22Rv1 (cell line): ENCODE data around the gene LRIG1.
"Not testable (repeated sequence)": the region's sequence is repeated elsewhere in the genome, so short reads cannot be mapped to it uniquely, and the experiment has no call there.

Source experiments
- H3K27ac ChIP-seq: fragments of 450-650 bp; 2 replicates; pipeline ENCODE4 v1.5.1; 2017
- ZFX ChIP-seq: fragments of 450-650 bp; IDR thresholded peaks from 2 replicates; pipeline ENCODE4 v1.6.1; 2017; ENCODE audit warnings: antibody characterized with exemption, borderline replicate concordance
- TF ChIP-seq, protein P1 (sequence below): fragments of 450-650 bp; IDR thresholded peaks from 2 replicates; pipeline ENCODE4 v1.5.1; 2017; ENCODE audit warnings: mild to moderate bottlenecking

The LRIG1 gene

GRCh38 chr3:66427352-66427751 is 73.5 kb downstream of the LRIG1 start:
- no peak overlapping the region for H3K27ac ChIP-seq
- TF ChIP-seq ZFX, result no peak
- TF ChIP-seq, protein P1, sequence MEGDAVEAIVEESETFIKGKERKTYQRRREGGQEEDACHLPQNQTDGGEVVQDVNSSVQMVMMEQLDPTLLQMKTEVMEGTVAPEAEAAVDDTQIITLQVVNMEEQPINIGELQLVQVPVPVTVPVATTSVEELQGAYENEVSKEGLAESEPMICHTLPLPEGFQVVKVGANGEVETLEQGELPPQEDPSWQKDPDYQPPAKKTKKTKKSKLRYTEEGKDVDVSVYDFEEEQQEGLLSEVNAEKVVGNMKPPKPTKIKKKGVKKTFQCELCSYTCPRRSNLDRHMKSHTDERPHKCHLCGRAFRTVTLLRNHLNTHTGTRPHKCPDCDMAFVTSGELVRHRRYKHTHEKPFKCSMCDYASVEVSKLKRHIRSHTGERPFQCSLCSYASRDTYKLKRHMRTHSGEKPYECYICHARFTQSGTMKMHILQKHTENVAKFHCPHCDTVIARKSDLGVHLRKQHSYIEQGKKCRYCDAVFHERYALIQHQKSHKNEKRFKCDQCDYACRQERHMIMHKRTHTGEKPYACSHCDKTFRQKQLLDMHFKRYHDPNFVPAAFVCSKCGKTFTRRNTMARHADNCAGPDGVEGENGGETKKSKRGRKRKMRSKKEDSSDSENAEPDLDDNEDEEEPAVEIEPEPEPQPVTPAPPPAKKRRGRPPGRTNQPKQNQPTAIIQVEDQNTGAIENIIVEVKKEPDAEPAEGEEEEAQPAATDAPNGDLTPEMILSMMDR, result no peak

DNA sequence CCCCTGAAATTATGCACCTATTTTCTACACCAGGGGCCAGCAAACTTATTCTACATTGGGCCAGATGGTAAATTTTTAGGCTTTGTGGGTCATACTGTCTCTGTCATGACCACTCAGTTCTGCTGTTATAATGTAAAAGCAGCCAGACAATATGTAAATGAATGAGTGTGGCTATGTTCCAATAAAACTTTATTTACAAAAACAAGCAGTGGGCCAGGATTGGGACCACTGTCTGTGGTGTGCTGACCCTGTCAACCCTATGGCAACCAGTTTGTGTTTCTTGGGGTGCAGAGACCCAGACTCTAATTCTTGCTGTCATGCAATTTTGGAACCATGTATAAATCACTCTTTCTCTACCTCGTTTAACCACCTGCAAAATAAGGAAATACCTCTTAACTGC is 74.7 kb downstream of the LRIG1 start:
- no peak overlapping the region for H3K27ac ChIP-seq
- TF ChIP-seq ZFX, result no peak
- TF ChIP-seq, protein P1, result no peak

DNA sequence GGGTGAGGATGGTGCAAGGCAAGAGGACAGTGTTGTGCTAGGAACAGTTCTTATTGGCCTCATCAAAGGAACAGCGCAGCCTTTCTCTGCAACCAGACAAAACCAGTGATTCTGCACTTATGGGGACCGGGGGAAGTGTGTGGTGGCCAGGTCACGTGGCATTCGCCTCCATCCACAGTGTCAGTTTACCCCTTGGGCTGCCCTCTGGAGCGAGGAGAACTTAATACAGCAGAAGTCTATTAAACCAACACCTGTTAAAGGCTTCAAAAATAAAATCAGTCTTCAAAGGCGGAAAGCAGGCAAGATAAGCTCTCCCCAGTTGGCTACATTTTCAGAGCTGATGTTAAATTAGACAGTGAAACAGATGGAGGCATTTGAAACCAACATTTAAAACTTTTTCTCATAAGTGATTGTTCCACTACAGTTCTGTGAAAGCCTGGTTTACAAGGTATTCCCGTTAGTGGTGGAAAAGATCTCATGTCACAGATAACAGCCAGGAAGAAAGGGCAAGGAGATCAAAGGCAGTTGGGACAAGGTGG is 75.2 kb downstream of the LRIG1 start:
- H3K27ac ChIP-seq, result no peak overlapping the region
- TF ChIP-seq ZFX, result no peak
- TF ChIP-seq, protein P1, result no peak

GRCh38 chr3:66425032-66425431 is 75.8 kb downstream of the LRIG1 start:
- TF ChIP-seq, protein P1, result no peak
- no peak for TF ChIP-seq ZFX
- no peak overlapping the region for H3K27ac ChIP-seq

- no peak overlapping the region for H3K27ac ChIP-seq
- TF ChIP-seq, protein P1, result no peak
- no peak for TF ChIP-seq ZFX
Observed at GRCh38 chr3:66423791-66424190, 77.0 kb downstream of the LRIG1 start.

DNA sequence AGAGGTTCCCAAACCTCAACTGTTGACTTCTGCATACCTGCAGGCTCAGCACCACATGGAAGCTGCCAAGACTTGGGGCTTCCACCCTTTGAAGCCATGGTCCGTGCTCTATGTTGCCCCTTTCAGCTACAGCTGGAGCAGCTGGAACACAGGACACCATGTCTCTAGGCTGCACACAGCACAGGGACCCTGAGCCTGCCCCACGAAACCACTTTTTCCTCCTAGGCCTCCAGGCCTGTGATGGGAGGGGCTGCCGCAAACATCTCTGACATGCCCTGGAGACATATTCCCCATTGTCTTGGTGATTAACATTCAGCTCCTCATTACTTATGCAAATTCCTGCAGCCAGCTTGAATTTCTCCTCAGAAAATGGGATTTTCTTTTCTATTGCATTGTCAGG is 78.9 kb downstream of the LRIG1 start:
- not testable (repeated sequence) for H3K27ac ChIP-seq

DNA sequence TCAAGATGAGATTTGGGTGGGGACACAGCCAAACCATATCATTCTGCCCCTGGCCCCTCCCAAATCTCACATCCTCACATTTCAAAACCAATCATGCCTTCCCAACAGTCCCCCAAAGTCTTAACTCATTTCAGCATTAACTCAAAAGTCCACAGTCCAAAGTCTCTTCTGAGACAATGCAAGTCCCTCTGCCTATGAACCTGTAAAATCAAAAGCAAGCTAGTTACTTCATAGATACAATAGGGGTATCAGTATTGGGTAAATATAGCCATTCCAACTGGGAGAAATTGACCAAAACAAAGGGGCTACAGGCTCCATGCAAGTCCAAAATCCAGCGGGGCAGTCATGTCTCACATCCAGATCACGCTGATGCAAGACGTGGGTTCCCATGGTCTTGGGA is 79.7 kb downstream of the LRIG1 start:
- not testable (repeated sequence) for H3K27ac ChIP-seq

- TF ChIP-seq ZFX, result no peak
- TF ChIP-seq, protein P1, result no peak
Observed at GRCh38 chr3:66419036-66419435, 81.8 kb downstream of the LRIG1 start.

More at GRCh38 chr3:66419036-66419435, 81.8 kb downstream of the LRIG1 start:
- no peak overlapping the region for H3K27ac ChIP-seq
